ENCODE measurements around the gene IL5.
"Not testable (repeated sequence)": the region's sequence is repeated elsewhere in the genome, so short reads cannot be mapped to it uniquely, and the experiment has no call there.

IL5 gene

GRCh38 chr5:132543472-132544201 is at the start of gene IL5:
Gene IL5, minus strand, starts transcription at chr5:132543522. Its CDS starts 44 bp downstream, at chr5:132543478.
- no peak for DNase-seq

- no peak for DNase-seq
Measured at GRCh38 chr5:132592521-132592920, 49.2 kb upstream of the IL5 start.

GRCh38 chr5:132591145-132591544 is 47.8 kb upstream of the IL5 start:
- no peak for DNase-seq

DNA sequence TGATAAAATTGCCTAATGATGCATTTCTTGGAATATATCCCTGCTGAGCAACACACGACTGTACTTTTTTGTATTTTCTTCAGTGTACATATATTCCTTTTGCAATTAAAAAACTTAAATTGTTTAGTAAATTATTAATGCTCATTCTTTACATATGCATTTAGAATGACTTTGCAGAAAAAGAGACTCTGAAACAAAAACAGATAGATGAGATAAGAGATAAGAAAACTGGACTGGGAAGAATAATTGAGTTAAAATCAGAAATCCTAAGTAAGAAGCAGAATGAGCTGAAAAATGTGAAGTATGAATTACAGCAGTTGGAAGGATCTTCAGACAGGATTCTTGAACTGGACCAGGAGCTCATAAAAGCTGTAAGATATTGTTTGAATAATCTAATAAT is 46.1 kb upstream of the IL5 start:
- DNase-seq: no peak

DNA sequence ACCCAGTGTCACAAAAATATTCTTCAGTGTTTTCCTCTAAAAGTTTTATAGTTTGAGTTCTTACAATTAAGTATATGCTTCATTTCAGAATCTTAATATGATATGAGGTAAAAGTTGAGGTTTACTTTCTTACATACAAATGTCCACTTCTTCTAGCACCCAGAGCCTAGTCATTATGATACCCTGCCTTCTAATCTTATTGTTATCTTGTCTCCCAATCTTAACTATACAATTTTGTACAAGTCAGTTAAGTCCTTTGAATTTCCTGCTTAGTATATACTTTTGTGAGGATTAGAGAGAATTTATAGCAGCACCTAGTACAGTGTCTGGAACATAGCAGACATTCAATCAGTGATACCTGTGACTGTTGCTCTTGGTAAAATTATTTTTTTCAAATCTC is 42.7 kb upstream of the IL5 start:
- DNase-seq: no peak

DNA sequence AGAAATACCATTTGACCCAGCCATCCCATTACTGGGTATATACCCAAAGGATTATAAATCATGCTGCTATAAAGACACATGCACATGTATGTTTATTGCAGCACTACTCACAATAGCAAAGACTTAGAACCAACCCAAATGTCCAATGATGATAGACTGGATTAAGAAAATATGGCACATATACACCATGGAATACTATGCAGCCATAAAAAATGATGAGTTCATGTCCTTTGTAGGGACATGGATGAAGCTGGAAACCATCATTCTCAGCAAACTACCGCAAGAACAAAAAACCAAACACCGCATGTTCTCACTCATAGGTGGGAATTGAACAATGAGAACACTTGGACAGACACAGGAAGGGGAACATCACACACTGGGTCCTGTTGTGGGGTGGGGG is 41.2 kb upstream of the IL5 start:
- not testable (repeated sequence) for DNase-seq

DNA sequence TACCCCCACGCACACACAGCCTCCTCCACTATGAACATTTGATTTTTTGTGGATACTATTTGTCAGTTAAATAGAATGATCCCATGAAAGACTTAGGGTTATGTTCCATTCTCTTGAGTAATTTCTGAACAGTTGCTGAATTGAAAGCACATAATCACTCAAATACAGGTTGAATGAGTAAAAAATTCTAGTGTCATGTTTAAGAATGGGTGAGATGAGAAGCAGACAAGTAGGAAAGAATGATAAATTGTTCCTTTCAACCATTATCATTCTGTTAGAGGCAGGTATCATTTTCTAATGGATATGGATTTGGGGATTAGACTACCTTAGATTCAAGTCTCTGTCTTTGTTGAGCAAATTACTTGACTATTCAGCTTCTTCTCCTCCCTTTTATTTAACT is 32.8 kb upstream of the IL5 start:
- DNase-seq: no peak

GRCh38 chr5:132566657-132567056 is 23.3 kb upstream of the IL5 start:
- no peak for DNase-seq

DNA sequence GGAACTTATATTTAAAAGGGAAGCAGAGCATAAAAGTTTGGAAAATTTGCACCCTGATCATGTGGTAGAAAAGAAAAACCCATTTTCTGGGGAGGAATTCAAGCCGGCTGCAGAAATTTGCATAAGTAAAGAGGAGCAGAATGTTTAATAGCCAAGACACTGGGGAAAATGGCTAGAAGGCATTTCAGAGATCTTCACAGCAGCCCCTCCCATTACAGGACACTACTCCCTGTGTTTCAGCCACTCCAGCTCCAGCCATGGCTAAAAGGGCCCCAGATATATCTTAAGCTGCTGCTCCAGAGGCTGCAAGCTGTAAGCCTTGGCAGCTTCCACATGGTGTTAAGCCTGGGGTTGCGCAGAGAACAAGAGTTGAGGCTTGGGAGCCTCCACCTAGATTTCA is 21.2 kb upstream of the IL5 start:
- DNase-seq: not testable (repeated sequence)

DNA sequence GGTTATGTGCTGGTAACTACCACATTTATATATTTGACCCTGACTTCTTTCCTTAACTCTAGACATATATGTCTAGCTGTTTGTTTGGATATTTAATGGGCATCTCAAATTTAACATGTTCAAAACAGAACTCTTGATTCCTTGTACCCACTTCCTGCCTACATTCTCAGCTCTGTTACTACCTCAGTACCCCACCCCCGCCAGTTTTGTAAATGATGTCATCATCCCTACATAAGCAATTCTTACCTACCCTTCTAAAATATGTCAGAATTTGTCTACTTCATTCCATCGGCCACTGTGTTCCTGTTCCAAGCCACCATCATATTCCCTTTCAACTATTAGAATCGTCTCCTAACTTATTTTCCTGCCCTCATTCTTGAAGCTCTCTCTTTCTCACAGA is 18.3 kb upstream of the IL5 start:
- DNase-seq: no peak

- DNase-seq: no peak
Measured at GRCh38 chr5:132559383-132560060, 16.2 kb upstream of the IL5 start.

- DNase-seq: no peak
Measured at GRCh38 chr5:132557478-132558172, 14.3 kb upstream of the IL5 start.

DNA sequence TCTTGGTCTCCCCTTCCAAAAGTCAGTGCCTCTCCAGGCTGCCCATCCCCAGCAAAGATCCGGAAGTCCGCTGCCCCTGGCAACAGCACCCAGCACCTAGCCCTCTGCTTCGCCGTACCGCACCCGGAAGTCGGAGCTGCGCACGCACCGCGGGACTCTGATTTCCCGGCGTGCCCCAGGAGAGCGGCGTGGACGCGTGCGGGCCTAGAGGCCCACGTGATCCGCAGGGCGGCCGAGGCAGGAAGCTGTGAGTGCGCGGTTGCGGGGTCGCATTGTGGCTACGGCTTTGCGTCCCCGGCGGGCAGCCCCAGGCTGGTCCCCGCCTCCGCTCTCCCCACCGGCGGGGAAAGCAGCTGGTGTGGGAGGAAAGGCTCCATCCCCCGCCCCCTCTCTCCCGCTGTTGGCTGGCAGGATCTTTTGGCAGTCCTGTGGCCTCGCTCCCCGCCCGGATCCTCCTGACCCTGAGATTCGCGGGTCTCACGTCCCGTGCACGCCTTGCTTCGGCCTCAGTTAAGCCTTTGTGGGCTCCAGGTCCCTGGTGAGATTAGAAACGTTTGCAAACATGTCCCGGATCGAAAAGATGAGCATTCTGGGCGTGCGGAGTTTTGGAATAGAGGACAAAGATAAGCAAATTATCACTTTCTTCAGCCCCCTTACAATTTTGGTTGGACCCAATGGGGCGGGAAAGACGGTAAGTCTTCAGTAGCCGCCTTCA is 13.6 kb upstream of the IL5 start, which contains the start of gene RAD50:
RAD50 (plus strand) TSS at position 215 of the 715 bp plus-strand sequence; CDS start at position 563, 348 bp downstream.
- peak; percentile 92 for DNase-seq

DNA sequence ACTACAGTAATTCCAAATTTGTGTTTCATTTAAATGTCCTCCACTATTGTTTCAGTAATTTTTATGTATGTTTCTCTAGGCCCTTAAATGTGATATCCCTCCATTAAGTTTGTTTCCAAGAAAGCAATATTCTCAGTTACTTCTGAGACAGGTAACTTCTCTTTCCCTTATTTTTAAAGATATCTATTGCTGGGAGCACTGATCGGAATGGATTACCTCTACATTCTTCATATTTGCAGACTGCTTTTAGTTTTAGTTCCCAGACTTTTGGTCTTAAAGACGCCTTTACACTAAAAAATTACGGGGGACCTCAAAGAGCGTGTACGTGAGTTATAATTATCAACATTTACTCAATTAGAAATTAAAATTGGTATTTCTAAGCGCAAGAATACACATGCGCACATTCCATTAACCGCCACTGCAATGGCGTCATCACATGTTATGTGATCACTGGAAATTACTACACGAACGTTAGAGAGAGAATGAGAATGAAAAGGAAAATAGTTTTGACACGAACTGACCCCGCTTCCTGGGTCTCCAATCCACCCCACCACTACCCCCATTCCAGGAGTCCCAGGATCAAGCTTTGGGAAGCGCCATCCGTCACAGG is 12.9 kb upstream of the IL5 start:
- no peak for DNase-seq

DNA sequence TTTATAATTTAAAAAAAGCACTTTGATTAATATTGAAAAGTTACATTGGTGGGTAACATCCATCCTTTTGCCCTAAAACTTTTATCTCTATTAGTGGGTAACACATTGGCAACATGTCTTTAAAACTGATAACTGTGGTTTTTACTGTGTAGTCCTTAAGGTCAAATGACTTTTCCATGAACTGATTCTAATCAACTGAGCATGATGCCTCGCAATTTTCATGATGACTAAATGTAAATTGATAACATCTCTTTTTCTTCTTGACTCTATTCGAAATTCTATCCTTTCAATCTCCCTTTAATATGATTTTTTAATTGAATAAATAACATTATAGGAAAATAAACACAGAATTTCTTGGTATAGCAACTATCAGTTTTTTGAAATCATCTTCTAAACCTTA is 6.3 kb upstream of the IL5 start:
- DNase-seq: no peak

GRCh38 chr5:132548834-132549233 is 5.5 kb upstream of the IL5 start:
- DNase-seq: not testable (repeated sequence)

GRCh38 chr5:132547269-132547668 is 3.9 kb upstream of the IL5 start:
- no peak for DNase-seq

DNA sequence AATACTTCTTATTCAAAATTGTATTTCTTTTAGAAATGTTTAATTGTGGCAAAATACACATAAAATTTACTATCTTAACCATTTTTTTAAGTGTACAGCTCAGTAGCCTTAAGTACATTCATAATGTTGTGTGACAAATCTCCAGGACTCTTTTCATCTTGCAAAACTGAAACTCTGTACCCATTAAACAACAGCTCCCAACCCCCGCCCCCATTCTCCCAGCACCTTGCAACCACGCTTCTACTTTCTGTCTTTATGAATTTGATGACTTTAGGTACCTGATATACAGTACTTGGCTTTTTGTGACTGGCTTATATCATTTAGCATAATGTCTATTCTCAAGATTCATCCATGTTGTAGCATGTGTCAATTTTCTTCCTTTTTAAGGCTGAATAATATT is 2.8 kb upstream of the IL5 start:
- no peak for DNase-seq

GRCh38 chr5:132540764-132541163 is 2.6 kb downstream of the IL5 start:
- no peak for DNase-seq

DNA sequence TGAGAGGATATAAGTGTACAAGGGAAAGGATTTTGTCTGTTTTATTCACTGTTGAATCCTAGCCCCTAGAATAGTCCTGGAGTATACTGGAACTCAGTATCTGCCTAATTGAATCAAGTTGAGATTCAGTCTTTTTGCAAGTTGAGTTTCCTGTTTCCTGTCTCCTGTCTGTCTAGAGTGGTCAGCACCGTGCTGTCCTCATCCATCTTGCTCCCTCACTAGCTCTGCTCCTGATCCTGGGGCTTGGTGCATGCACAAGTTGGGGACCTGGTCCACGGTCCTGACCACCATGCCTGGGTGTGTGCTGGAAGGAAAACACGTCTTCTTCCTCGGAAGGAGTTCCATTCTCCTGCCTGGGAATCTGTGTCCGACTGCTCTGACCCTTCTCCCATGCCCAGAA is 3.2 kb downstream of the IL5 start:
- DNase-seq: no peak

DNA sequence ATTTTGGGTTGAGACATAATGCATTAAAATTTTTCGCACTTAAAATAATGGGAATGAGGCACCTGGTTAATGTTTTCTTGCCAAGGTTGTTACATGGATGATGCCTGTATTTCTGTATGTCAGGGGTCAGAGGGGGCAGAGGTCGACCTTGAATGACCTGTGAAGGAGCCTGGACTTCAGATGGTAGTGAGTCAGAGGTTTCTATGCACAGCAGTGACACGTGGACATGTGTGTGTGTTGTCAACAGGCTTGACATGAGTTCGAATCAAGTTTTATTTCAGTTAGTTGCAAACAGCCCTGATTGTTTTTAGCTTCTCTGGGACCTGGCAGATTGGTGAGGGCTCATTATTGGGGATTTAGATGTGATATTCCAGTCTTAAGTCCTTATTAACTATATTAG is 3.6 kb downstream of the IL5 start:
- DNase-seq: no peak

GRCh38 chr5:132530946-132531345 is 12.4 kb downstream of the IL5 start:
- no peak for DNase-seq
